ENCODE results near the gene ARF1. TPM values are rescaled to one million over a fixed set of nuclear protein-coding genes. Genes with fewer than 3 reads are reported as not detected.

Gene ARF1
- polyA plus RNA-seq, 1 donor, result 250 TPM

- DNase-seq, result no peak
These were observed 10.5 kb upstream of the ARF1 start for GRCh38 chr1:228071839-228072657.

- DNase-seq, result no peak
These were observed 9.9 kb upstream of the ARF1 start for GRCh38 chr1:228072658-228073043.

- no peak for DNase-seq
These were observed 9.2 kb upstream of the ARF1 start for GRCh38 chr1:228073061-228073856.

GRCh38 chr1:228073857-228074545 is 8.5 kb upstream of the ARF1 start:
- DNase-seq, result no peak

- no peak for DNase-seq
These were observed 7.4 kb upstream of the ARF1 start for GRCh38 chr1:228074954-228075730.

GRCh38 chr1:228075801-228076271 is 6.7 kb upstream of the ARF1 start:
- no peak for DNase-seq

GRCh38 chr1:228076796-228077430 is 5.6 kb upstream of the ARF1 start:
- no peak for DNase-seq

GRCh38 chr1:228077565-228078330 is 4.8 kb upstream of the ARF1 start:
- no peak for DNase-seq

- DNase-seq, result no peak
These were observed 3.5 kb upstream of the ARF1 start for GRCh38 chr1:228079013-228079412.

- no peak for DNase-seq
These were observed 2.8 kb upstream of the ARF1 start for GRCh38 chr1:228079601-228080263.

GRCh38 chr1:228081144-228081543 is 1.4 kb upstream of the ARF1 start:
- DNase-seq, result no peak

- no peak for DNase-seq
These were observed 812 bp upstream of the ARF1 start for GRCh38 chr1:228081578-228082213.

GRCh38 chr1:228082918-228083870 is 686 bp downstream of the ARF1 start:
- DNase-seq, result peak; percentile 76

GRCh38 chr1:228083871-228084278 is 1.4 kb downstream of the ARF1 start:
- no peak for DNase-seq

GRCh38 chr1:228084325-228084724 is 1.8 kb downstream of the ARF1 start:
- DNase-seq, result no peak

GRCh38 chr1:228084797-228085196 is 2.3 kb downstream of the ARF1 start:
- no peak for DNase-seq

GRCh38 chr1:228085287-228085951 is 2.9 kb downstream of the ARF1 start:
- DNase-seq, result no peak

GRCh38 chr1:228087771-228088251 is 5.3 kb downstream of the ARF1 start:
- DNase-seq, result no peak

All from hindlimb muscle (tissue), 1 donor.